ENCODE measurements around the gene CHRM1. TPM values are rescaled to one million over a fixed set of nuclear protein-coding genes. Genes with fewer than 3 reads are reported as not detected.

CHRM1 gene, protein sequence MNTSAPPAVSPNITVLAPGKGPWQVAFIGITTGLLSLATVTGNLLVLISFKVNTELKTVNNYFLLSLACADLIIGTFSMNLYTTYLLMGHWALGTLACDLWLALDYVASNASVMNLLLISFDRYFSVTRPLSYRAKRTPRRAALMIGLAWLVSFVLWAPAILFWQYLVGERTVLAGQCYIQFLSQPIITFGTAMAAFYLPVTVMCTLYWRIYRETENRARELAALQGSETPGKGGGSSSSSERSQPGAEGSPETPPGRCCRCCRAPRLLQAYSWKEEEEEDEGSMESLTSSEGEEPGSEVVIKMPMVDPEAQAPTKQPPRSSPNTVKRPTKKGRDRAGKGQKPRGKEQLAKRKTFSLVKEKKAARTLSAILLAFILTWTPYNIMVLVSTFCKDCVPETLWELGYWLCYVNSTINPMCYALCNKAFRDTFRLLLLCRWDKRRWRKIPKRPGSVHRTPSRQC
- not detected for polyA plus RNA-seq (2013, experiment 1 of 2)
- not detected for polyA plus RNA-seq (2013, experiment 2 of 2)

DNA sequence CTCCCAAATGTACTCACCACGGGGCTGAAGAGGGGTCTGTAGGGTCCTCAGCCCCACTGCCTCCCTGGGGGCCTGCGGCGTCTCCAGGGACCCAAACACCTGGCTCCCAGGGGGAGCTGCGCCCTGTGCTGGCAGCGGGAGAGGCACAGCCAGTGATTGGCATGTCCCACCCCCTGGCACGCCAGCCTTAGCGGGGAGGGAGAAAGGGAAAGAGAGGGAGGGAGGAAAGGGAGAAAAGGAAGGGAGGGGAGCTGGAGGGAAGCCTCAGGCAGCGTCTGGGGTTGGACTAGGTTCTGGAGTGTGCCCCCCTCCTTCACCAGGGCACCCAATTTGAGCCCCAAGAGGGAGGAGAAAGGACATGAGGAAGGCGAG, at the start of gene CHRM1:
Gene CHRM1, minus strand, starts transcription at position 163 of the 372 bp plus-strand sequence. CDS start 10,263 bp downstream, outside the sequence.
- no peak within 1 kb of the TSS for H2BK5ac ChIP-seq (ENCODE audit: low read length)
- H3K4me1 ChIP-seq (ENCODE audit: control insufficient read depth in 2 of 2, insufficient read depth in 1 of 2, low read depth in 1 of 2, low read length in 2 of 2): peaks cover 0 to 14% of the 10 kb centered on the region in 2 donors
- H2BK12ac ChIP-seq (ENCODE audit: low read length): peak within 1 kb of the TSS; percentile 19
- no peak within 1 kb of the TSS for H4K8ac ChIP-seq (ENCODE audit: low read depth, low read length)
- WGBS, 2 donors (ENCODE audit: extremely low coverage in 2 of 2, insufficient read length in 2 of 2, insufficient replicate concordance in 1 of 2): no CpG with 5 or more reads among the region's 9 CpGs
- no peak within 1 kb of the TSS for H4K91ac ChIP-seq (ENCODE audit: low read depth, low read length, poor library complexity)
- H2AFZ ChIP-seq (ENCODE audit: low read length): no peak within 1 kb of the TSS
- H2BK120ac ChIP-seq (ENCODE audit: low read depth, low read length): no peak within 1 kb of the TSS
- H2AK5ac ChIP-seq (ENCODE audit: low read depth, low read length): peak within 1 kb of the TSS; percentile 16
- H3K27ac ChIP-seq (replicated peaks; ENCODE audit: low read length): no peak within 1 kb of the TSS
- no peak within 1 kb of the TSS for H3K4me2 ChIP-seq (ENCODE audit: insufficient read depth, low read length, poor library complexity, severe bottlenecking)
- H3K36me3 ChIP-seq (replicated peaks in 1 of 2; ENCODE audit: control insufficient read depth in 2 of 2, insufficient read depth in 2 of 2, low read length in 2 of 2): no peaks in the 10 kb centered on the region
- DNase-seq (ENCODE audit: low spot score): no peak
- peak within 1 kb of the TSS; percentile 49 for H3K23ac ChIP-seq (ENCODE audit: low read depth, low read length, poor library complexity)
- H3K18ac ChIP-seq (ENCODE audit: low read length): peak within 1 kb of the TSS; percentile 40
- H3K4me3 ChIP-seq (ENCODE audit: low read length in 2 of 2): no peak within 1 kb of the TSS
- H3K27me3 ChIP-seq (ENCODE audit: control insufficient read depth in 3 of 3, insufficient read depth in 3 of 3, low read depth in 1 of 3, low read length in 3 of 3): peaks cover 13 to 89% (median 37%) of the 10 kb centered on the region in 3 experiments
- H2BK15ac ChIP-seq (ENCODE audit: low read length): peak within 1 kb of the TSS; percentile 6
- H3K14ac ChIP-seq (ENCODE audit: low read length): no peak within 1 kb of the TSS
- H3K9me3 ChIP-seq (replicated peaks in 1 of 2; ENCODE audit: control insufficient read depth in 2 of 2, insufficient read depth in 1 of 2, low read depth in 1 of 2, low read length in 2 of 2): peaks cover 2 to 4% of the 10 kb centered on the region in 2 donors
- no peak within 1 kb of the TSS for H3K9ac ChIP-seq (ENCODE audit: low read depth, low read length, poor library complexity)
- no peak within 1 kb of the TSS for H3K4ac ChIP-seq (ENCODE audit: low read length)
- H3K79me1 ChIP-seq (ENCODE audit: low read depth, low read length): no peaks in the 10 kb centered on the region

DNA sequence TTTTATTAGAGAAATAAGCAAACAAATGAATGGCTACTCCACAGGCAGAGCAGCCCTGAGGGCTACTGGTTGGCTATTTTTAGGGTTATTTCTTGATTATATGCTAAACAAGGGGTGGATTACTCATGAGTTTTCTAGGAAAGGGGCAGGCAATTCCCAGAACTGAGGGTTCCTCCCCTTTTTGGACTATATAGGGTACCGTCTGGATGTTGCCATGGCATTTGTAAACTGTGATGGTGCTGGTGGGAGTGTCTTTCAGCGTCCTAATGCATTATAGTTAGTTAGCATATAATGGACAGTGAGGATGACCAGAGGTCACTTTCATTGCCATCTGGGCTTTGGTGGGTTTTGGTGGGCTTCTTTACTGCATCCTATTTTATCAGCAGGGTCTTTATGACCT, 44.4 kb upstream of the CHRM1 start:
- H2BK120ac ChIP-seq (ENCODE audit: low read depth, low read length): no peak overlapping the region
- H3K18ac ChIP-seq (ENCODE audit: low read length): no peak overlapping the region
- H3K4me3 ChIP-seq (ENCODE audit: low read length in 2 of 2): no peak overlapping the region
- H2BK5ac ChIP-seq (ENCODE audit: low read length): no peak overlapping the region
- no peaks in the 10 kb centered on the region for H3K79me1 ChIP-seq (ENCODE audit: low read depth, low read length)
- H2AFZ ChIP-seq (ENCODE audit: low read length): no peak overlapping the region
- H4K8ac ChIP-seq (ENCODE audit: low read depth, low read length): no peak overlapping the region
- peaks cover 0 to 2% (median 0%) of the 10 kb centered on the region in 3 experiments for H3K27me3 ChIP-seq (ENCODE audit: control insufficient read depth in 3 of 3, insufficient read depth in 3 of 3, low read depth in 1 of 3, low read length in 3 of 3)
- no peak overlapping the region for H3K9ac ChIP-seq (ENCODE audit: low read depth, low read length, poor library complexity)
- no peaks in the 10 kb centered on the region for H3K36me3 ChIP-seq (replicated peaks in 1 of 2; ENCODE audit: control insufficient read depth in 2 of 2, insufficient read depth in 2 of 2, low read length in 2 of 2)
- H3K14ac ChIP-seq (ENCODE audit: low read length): no peak overlapping the region
- H2BK12ac ChIP-seq (ENCODE audit: low read length): no peak overlapping the region
- H4K91ac ChIP-seq (ENCODE audit: low read depth, low read length, poor library complexity): no peak overlapping the region
- no peak overlapping the region for H2BK15ac ChIP-seq (ENCODE audit: low read length)
- H2AK5ac ChIP-seq (ENCODE audit: low read depth, low read length): no peak overlapping the region
- H3K9me3 ChIP-seq (replicated peaks in 1 of 2; ENCODE audit: control insufficient read depth in 2 of 2, insufficient read depth in 1 of 2, low read depth in 1 of 2, low read length in 2 of 2): no peaks in the 10 kb centered on the region
- no CpG with 5 or more reads among the region's 2 CpGs for WGBS, 2 donors (ENCODE audit: extremely low coverage in 2 of 2, insufficient read length in 2 of 2, insufficient replicate concordance in 1 of 2)
- H3K4ac ChIP-seq (ENCODE audit: low read length): no peak overlapping the region
- H3K27ac ChIP-seq (replicated peaks; ENCODE audit: low read length): no peak overlapping the region
- DNase-seq (ENCODE audit: low spot score): no peak
- H3K4me2 ChIP-seq (ENCODE audit: insufficient read depth, low read length, poor library complexity, severe bottlenecking): no peak overlapping the region
- H3K4me1 ChIP-seq (ENCODE audit: control insufficient read depth in 2 of 2, insufficient read depth in 1 of 2, low read depth in 1 of 2, low read length in 2 of 2): no peaks in the 10 kb centered on the region
- no peak overlapping the region for H3K23ac ChIP-seq (ENCODE audit: low read depth, low read length, poor library complexity)

DNA sequence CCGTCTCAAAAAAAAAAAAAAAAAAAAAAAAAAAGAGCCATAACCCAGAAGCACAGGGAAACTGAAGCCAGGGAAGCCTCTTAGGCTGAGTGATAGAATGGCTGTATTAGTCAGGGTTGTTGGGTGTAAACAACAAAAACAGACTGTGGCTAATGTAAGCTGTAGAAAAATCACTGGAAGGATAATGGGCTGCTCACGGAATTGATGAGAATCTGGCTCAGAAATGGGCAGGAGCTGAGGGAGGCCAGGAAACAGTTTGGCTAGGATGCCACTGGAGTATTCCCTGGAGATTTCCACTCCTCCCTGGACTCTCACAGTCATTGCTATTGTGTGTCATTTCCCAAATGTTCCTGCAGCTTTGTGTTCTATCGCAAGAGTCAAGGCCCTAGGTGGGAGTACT, 41.2 kb upstream of the CHRM1 start:
- Histone ChIP-seq H3K4me2 (ENCODE audit: insufficient read depth, low read length, poor library complexity, severe bottlenecking) (no peak overlapping the region), H3K4ac (ENCODE audit: low read length) (no peak overlapping the region), H3K9me3 (replicated peaks in 1 of 2; ENCODE audit: control insufficient read depth in 2 of 2, insufficient read depth in 1 of 2, low read depth in 1 of 2, low read length in 2 of 2) (no peaks in the 10 kb centered on the region), H3K4me1 (ENCODE audit: control insufficient read depth in 2 of 2, insufficient read depth in 1 of 2, low read depth in 1 of 2, low read length in 2 of 2) (peaks cover 0 to 7% of the 10 kb centered on the region in 2 donors), H3K4me3 (ENCODE audit: low read length in 2 of 2) (no peak overlapping the region), H3K27me3 (ENCODE audit: control insufficient read depth in 3 of 3, insufficient read depth in 3 of 3, low read depth in 1 of 3, low read length in 3 of 3) (peaks cover 0 to 2% (median 0%) of the 10 kb centered on the region in 3 experiments), H3K36me3 (replicated peaks in 1 of 2; ENCODE audit: control insufficient read depth in 2 of 2, insufficient read depth in 2 of 2, low read length in 2 of 2) (no peaks in the 10 kb centered on the region), H4K91ac (ENCODE audit: low read depth, low read length, poor library complexity) (no peak overlapping the region), H3K23ac (ENCODE audit: low read depth, low read length, poor library complexity) (no peak overlapping the region), H2BK120ac (ENCODE audit: low read depth, low read length) (no peak overlapping the region), H2BK15ac (ENCODE audit: low read length) (no peak overlapping the region), H3K79me1 (ENCODE audit: low read depth, low read length) (no peaks in the 10 kb centered on the region), H3K14ac (ENCODE audit: low read length) (no peak overlapping the region), H4K8ac (ENCODE audit: low read depth, low read length) (no peak overlapping the region), H2BK12ac (ENCODE audit: low read length) (no peak overlapping the region), H2AFZ (ENCODE audit: low read length) (no peak overlapping the region), H2AK5ac (ENCODE audit: low read depth, low read length) (no peak overlapping the region), H3K9ac (ENCODE audit: low read depth, low read length, poor library complexity) (no peak overlapping the region), H3K18ac (ENCODE audit: low read length) (no peak overlapping the region), H2BK5ac (ENCODE audit: low read length) (no peak overlapping the region), H3K27ac (replicated peaks; ENCODE audit: low read length) (no peak overlapping the region)
- WGBS, 2 donors (ENCODE audit: extremely low coverage in 2 of 2, insufficient read length in 2 of 2, insufficient replicate concordance in 1 of 2): no CpG with 5 or more reads among the region's 3 CpGs
- no peak for DNase-seq (ENCODE audit: low spot score)

DNA sequence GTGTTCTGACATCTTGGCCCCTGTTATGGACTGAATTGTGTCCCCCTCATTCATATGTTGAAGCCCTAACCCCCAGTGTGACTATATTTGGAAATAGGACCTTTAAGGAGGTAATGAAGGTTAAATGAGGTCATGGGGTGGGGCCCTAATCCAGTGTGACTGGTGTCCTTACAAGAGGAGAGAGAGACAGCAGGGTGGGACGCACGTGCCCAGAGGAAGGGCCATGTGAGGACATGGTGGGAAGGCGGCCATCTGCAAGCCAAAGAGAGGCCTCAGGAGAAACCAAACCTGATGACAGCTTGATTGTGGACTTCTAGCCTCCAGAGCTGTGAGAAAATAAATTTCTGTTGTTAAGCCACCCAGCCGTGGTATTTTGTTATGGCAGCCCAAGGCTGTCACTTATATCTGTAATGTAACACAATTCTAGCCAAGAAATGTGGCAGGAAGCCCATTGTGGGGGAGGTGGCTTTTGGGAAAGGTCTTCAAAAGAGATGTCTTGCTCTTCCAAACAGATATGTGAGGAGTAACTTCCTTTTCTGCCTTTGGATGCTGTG, 39.9 kb upstream of the CHRM1 start:
- no peaks in the 10 kb centered on the region for H3K36me3 ChIP-seq (replicated peaks in 1 of 2; ENCODE audit: control insufficient read depth in 2 of 2, insufficient read depth in 2 of 2, low read length in 2 of 2)
- no peak overlapping the region for H2BK120ac ChIP-seq (ENCODE audit: low read depth, low read length)
- no peak for DNase-seq (ENCODE audit: low spot score)
- H3K27ac ChIP-seq (replicated peaks; ENCODE audit: low read length): no peak overlapping the region
- no peak overlapping the region for H2AFZ ChIP-seq (ENCODE audit: low read length)
- H3K4me1 ChIP-seq (ENCODE audit: control insufficient read depth in 2 of 2, insufficient read depth in 1 of 2, low read depth in 1 of 2, low read length in 2 of 2): peaks cover 0 to 7% of the 10 kb centered on the region in 2 donors
- H3K79me1 ChIP-seq (ENCODE audit: low read depth, low read length): no peaks in the 10 kb centered on the region
- no peak overlapping the region for H3K4me2 ChIP-seq (ENCODE audit: insufficient read depth, low read length, poor library complexity, severe bottlenecking)
- no peak overlapping the region for H3K23ac ChIP-seq (ENCODE audit: low read depth, low read length, poor library complexity)
- H2AK5ac ChIP-seq (ENCODE audit: low read depth, low read length): peak overlapping the region; percentile 30
- H2BK5ac ChIP-seq (ENCODE audit: low read length): no peak overlapping the region
- no peak overlapping the region for H3K9ac ChIP-seq (ENCODE audit: low read depth, low read length, poor library complexity)
- no peak overlapping the region for H4K8ac ChIP-seq (ENCODE audit: low read depth, low read length)
- H4K91ac ChIP-seq (ENCODE audit: low read depth, low read length, poor library complexity): no peak overlapping the region
- no peak overlapping the region for H2BK12ac ChIP-seq (ENCODE audit: low read length)
- no peaks in the 10 kb centered on the region for H3K27me3 ChIP-seq (ENCODE audit: control insufficient read depth in 3 of 3, insufficient read depth in 3 of 3, low read depth in 1 of 3, low read length in 3 of 3)
- no peak overlapping the region for H3K4me3 ChIP-seq (ENCODE audit: low read length in 2 of 2)
- no peak overlapping the region for H3K18ac ChIP-seq (ENCODE audit: low read length)
- no peaks in the 10 kb centered on the region for H3K9me3 ChIP-seq (replicated peaks in 1 of 2; ENCODE audit: control insufficient read depth in 2 of 2, insufficient read depth in 1 of 2, low read depth in 1 of 2, low read length in 2 of 2)
- no peak overlapping the region for H3K14ac ChIP-seq (ENCODE audit: low read length)
- no CpG with 5 or more reads among the region's 4 CpGs for WGBS, 2 donors (ENCODE audit: extremely low coverage in 2 of 2, insufficient read length in 2 of 2, insufficient replicate concordance in 1 of 2)
- H3K4ac ChIP-seq (ENCODE audit: low read length): no peak overlapping the region
- H2BK15ac ChIP-seq (ENCODE audit: low read length): no peak overlapping the region

Measured in neuronal stem cell (in vitro differentiated cells).